ENCODE results near the gene SMAD3. TPM values are rescaled to one million over a fixed set of nuclear protein-coding genes. Genes with fewer than 3 reads are reported as not detected.
A peak's percentile ranks its signal among the peaks of the same experiment; 100 is the strongest.

The SMAD3 gene
- total RNA-seq, 2 experiments from 2014 or later, result 26.8 to 27.1 TPM

DNA sequence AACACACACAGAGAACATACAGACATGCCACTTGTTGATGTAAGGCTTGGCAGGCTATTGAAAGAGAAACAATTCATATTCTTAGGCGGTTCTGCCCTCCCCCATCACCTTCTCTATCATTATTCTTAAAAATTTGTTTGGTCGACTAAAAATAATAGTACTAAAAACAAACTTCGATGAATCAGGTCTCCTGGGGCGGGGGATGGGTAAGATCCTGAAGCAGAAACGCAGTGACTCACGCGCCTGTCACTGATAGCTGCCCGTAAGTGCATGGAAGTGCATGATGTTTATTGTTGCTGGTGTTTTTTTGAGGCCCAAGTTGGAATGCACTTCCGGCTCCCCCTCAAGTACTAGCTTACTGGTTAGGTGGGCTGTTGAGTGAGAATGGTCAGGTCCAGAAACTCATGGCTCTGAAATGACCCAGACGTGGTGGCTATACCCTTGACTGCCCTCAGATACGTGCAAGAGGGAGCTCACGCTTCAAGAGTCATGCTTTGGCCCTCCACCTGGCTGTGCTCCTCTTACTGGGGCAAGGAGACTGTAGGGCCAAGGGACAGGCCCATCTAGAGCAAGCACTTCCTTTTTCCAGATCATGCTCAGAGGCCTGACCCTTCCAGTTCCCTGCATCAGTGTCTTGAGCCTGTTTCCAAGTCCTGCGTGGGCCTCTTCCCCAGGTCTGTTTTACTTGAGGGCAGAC is 10.9 kb downstream of the SMAD3 start:
- ChIA-PET CTCF (interaction anchor here (1.0 kb wide), 1 partner anchor 12 kb away, joined by 3 read pairs; no protein-coding TSS in a partner anchor), POLR2A (interaction anchor here (0.9 to 3.8 kb wide), 4 partner anchors 9 to 61 kb away, joined by 3 to 13 read pairs (median 3); partner anchors contain the start of gene SMAD3)
- H3K36me3 Mint-ChIP-seq (ENCODE audit: low read depth), result peaks cover 52% of the 10 kb centered on the region
- no peaks in the 10 kb centered on the region for H3K9me3 Mint-ChIP-seq (ENCODE audit: insufficient read depth)
- no peak for DNase-seq
- no peaks in the 10 kb centered on the region for H3K27me3 Mint-ChIP-seq (ENCODE audit: low read depth)
- ATAC-seq, result no peak
- peak overlapping the region; percentile 22 for H3K27ac Mint-ChIP-seq
- H3K4me1 Mint-ChIP-seq (ENCODE audit: low read depth), result peaks cover 88% of the 10 kb centered on the region
- H3K4me3 Mint-ChIP-seq, result no peak overlapping the region

DNA sequence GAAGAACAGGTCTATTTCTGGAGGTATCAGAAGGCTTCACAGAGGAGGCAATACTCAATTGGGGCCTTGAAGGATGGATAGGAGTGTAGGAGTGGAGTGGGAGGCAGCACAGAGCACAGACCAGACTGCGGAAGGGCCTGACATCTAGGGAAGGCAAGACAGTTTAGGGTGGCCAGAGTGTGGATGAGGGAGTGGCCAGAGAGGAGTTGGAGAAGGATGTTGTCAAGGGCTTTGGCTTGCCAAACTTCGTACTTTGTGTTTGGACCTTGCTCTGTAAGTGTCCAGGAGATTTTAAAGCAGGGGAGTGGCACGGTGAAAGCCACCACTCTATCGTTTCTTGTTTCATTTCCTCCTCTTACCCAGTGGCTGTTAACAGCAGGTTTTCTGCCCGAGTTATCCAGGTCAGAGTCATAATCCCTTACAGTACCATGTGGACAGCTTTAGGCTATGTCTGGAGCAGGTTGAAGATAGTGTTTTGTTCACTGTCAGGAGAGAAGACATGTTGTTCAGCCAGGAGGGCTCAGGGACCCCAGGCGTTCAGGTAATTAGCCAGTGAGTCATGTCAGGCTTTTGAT is 12.3 kb downstream of the SMAD3 start:
- Mint-ChIP-seq H3K27me3 (ENCODE audit: low read depth) (no peaks in the 10 kb centered on the region), H3K9me3 (ENCODE audit: insufficient read depth) (no peaks in the 10 kb centered on the region), H3K27ac (no peak overlapping the region), H3K36me3 (ENCODE audit: low read depth) (peaks cover 58% of the 10 kb centered on the region), H3K4me1 (ENCODE audit: low read depth) (peaks cover 92% of the 10 kb centered on the region), H3K4me3 (no peak overlapping the region)
- no peak for DNase-seq
- ChIA-PET POLR2A (no interaction called here), CTCF (no interaction called here)
- no peak for ATAC-seq

DNA sequence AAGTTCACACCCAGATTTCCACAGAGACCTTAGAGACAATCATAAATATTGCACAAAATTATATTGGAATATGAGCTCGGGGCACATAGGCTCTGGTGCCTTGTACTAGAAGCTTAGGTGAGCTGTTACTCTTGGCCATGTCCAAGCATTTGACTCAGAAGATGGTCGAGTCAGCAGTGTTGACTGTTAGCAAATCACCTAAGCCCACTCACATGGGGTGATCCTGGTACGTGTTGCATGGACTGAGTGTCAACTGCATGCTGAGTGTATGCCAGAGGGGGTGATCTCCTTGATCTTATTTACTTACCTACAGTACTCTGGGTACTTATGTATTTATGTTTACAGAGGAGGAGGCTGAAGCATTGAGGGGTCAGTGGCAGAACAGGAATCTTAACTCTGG is 14.0 kb downstream of the SMAD3 start:
- ChIA-PET CTCF (interaction anchor here (1.1 to 4.5 kb wide), 3 partner anchors 10 to 82 kb away, joined by 3 to 33 read pairs (median 5); no protein-coding TSS in a partner anchor), POLR2A (interaction anchor here (4.0 to 10.1 kb wide), 2 partner anchors 9 to 22 kb away, joined by 19 to 124 read pairs; partner anchors contain the start of gene SMAD3)
- Mint-ChIP-seq H3K27me3 (ENCODE audit: low read depth) (no peaks in the 10 kb centered on the region), H3K4me3 (no peak overlapping the region), H3K27ac (no peak overlapping the region), H3K36me3 (ENCODE audit: low read depth) (peaks cover 61% of the 10 kb centered on the region), H3K4me1 (ENCODE audit: low read depth) (peaks cover 90% of the 10 kb centered on the region), H3K9me3 (ENCODE audit: insufficient read depth) (no peaks in the 10 kb centered on the region)
- no peak for DNase-seq
- no peak for ATAC-seq

DNA sequence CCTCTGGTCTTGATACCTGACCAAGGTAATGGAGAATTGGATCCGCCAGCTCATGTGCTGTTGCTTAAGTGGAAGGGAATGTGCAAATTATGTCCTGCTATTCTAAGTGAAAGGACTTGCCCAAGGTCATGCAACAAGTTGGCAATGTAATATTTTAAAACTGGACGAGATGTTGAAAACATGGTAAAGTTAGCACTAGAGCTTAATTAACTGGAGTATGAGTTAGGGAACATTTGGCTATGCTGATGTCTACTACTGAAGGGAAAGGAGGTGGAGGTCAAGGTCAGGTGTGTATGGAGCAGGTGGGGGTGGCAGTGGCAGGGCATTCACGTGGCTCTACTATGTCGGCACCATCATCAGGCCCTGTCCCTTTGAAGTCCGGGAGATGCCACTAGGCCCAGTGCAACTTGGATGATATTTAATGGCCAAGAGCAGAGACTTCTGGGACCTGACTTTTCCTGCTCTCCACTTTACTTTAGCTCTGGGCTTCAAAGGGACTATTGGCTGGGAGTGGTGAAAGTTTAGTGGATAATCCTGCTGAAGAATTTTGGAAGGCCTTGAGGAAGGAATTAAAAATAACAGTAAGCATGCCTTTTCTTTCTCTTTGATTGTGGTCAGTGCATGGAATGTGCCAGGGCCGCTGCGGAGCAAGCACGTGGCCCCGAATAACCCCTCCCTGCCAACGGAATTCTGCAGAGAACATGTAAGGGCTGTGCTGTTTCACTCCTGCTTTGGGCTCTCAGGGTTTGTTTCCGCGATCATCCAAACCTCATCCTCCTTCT is 14.9 kb downstream of the SMAD3 start:
- no peak for ATAC-seq
- POLR2A ChIA-PET, result interaction anchor here (4.0 to 10.1 kb wide), 2 partner anchors 10 to 21 kb away, joined by 19 to 124 read pairs; partner anchors contain the start of gene SMAD3

GRCh38 chr15:67080900-67081431 is 15.6 kb downstream of the SMAD3 start:
- DNase-seq (peak; percentile 49), ATAC-seq (no peak)
- Mint-ChIP-seq H3K27ac (peak overlapping the region; percentile 29), H3K4me1 (ENCODE audit: low read depth) (peaks cover 91% of the 10 kb centered on the region), H3K27me3 (ENCODE audit: low read depth) (no peaks in the 10 kb centered on the region), H3K9me3 (ENCODE audit: insufficient read depth) (no peaks in the 10 kb centered on the region), H3K4me3 (no peak overlapping the region), H3K36me3 (ENCODE audit: low read depth) (peaks cover 61% of the 10 kb centered on the region)
- ChIA-PET POLR2A (interaction anchor here (0.6 to 10.1 kb wide), 6 partner anchors 11 to 42 kb away, joined by 3 to 124 read pairs (median 4); partner anchors contain the start of gene SMAD3), CTCF (interaction anchor here (0.7 to 4.5 kb wide), 8 partner anchors 8 to 118 kb away, joined by 3 to 33 read pairs (median 4); no protein-coding TSS in a partner anchor)

More for the DNA sequence above, 14.9 kb downstream of the SMAD3 start:
- CTCF ChIA-PET, result interaction anchor here (0.7 to 4.5 kb wide), 7 partner anchors 8 to 118 kb away, joined by 3 to 33 read pairs (median 3); no protein-coding TSS in a partner anchor
- no peak overlapping the region for H3K4me3 Mint-ChIP-seq
- no peaks in the 10 kb centered on the region for H3K27me3 Mint-ChIP-seq (ENCODE audit: low read depth)
- DNase-seq, result no peak
- H3K36me3 Mint-ChIP-seq (ENCODE audit: low read depth), result peaks cover 61% of the 10 kb centered on the region
- peaks cover 90% of the 10 kb centered on the region for H3K4me1 Mint-ChIP-seq (ENCODE audit: low read depth)
- H3K9me3 Mint-ChIP-seq (ENCODE audit: insufficient read depth), result no peaks in the 10 kb centered on the region
- peak overlapping the region; percentile 26 for H3K27ac Mint-ChIP-seq

GRCh38 chr15:67082007-67082536 is 16.7 kb downstream of the SMAD3 start:
- ATAC-seq, result no peak

DNA sequence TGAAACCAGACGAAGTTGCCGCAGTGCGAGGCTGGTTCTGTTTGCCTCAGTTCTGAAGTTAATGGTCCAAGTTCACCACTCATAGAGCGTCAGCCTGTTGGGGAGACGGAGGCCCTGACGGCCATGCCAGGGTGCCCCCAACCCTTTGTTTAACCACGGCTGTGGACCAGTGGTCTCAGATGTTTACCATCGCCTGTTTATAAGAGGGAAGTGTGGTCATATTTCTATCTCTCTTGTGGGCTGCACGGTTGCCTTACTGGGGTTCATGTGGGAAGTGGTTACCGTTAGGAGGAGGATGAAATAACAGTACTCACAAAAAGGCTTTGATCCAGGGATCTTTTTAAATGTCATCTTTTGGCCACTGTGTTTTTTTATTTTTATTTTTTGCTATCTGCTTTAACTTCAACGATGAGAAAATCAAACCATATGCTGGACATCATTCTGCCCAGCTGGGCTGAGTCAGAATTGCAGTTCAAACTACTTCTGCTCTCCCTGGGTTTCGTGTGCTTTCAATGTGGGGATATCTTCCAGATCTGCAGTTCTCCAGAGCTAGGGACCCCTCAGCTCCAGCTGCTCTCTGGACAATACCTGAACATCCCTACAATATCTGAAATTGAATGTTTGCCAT is 17.8 kb downstream of the SMAD3 start:
- peak overlapping the region; percentile 53 for H3K4me3 Mint-ChIP-seq
- no peaks in the 10 kb centered on the region for H3K27me3 Mint-ChIP-seq (ENCODE audit: low read depth)
- peaks cover 93% of the 10 kb centered on the region for H3K4me1 Mint-ChIP-seq (ENCODE audit: low read depth)
- DNase-seq (peak; percentile 62), ATAC-seq (peak; percentile 20)
- ChIA-PET CTCF (interaction anchor here (1.2 to 4.5 kb wide), 7 partner anchors 11 to 41 kb away, joined by 3 to 33 read pairs (median 5); partner anchors contain the start of gene SMAD3), POLR2A (interaction anchor here (1.5 to 10.1 kb wide), 6 partner anchors 13 to 51 kb away, joined by 3 to 124 read pairs (median 12); partner anchors contain the start of gene SMAD3)
- peak overlapping the region; percentile 78 for H3K27ac Mint-ChIP-seq
- H3K9me3 Mint-ChIP-seq (ENCODE audit: insufficient read depth), result no peaks in the 10 kb centered on the region
- peaks cover 67% of the 10 kb centered on the region for H3K36me3 Mint-ChIP-seq (ENCODE audit: low read depth)

More at GRCh38 chr15:67082007-67082536, 16.7 kb downstream of the SMAD3 start:
- peak overlapping the region; percentile 7 for H3K4me3 Mint-ChIP-seq
- ChIA-PET POLR2A (interaction anchor here (0.9 to 10.1 kb wide), 7 partner anchors 9 to 52 kb away, joined by 3 to 124 read pairs (median 5); partner anchors contain the start of gene SMAD3), CTCF (interaction anchor here (1.0 to 4.5 kb wide), 5 partner anchors 10 to 60 kb away, joined by 3 to 33 read pairs (median 7); no protein-coding TSS in a partner anchor)
- H3K27me3 Mint-ChIP-seq (ENCODE audit: low read depth), result no peaks in the 10 kb centered on the region
- H3K27ac Mint-ChIP-seq, result peak overlapping the region; percentile 40
- H3K36me3 Mint-ChIP-seq (ENCODE audit: low read depth), result peaks cover 64% of the 10 kb centered on the region
- H3K9me3 Mint-ChIP-seq (ENCODE audit: insufficient read depth), result no peaks in the 10 kb centered on the region
- H3K4me1 Mint-ChIP-seq (ENCODE audit: low read depth), result peaks cover 91% of the 10 kb centered on the region
- peak; percentile 66 for DNase-seq

DNA sequence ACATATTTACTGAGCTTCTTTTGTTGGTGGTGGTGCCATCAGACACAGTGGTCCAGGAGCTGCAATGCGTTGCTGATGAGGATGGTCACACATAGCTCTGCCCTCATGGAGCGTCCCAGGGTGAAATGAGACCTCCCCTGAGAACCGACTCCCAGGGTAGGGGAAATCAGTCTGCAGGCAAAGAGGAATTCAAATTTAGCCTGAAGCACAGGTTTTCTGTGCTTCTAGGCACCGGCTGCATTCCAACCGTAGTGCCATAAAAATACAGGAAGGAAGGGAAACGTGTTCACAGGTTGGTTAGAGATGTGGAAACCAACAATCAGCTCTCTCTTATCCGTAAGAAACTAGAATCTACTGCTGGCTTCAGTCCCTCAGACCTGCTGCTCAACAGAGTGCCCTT is 19.2 kb downstream of the SMAD3 start:
- DNase-seq, result no peak
- Mint-ChIP-seq H3K27me3 (ENCODE audit: low read depth) (peaks cover 2% of the 10 kb centered on the region), H3K4me1 (ENCODE audit: low read depth) (peaks cover 98% of the 10 kb centered on the region), H3K4me3 (peak overlapping the region; percentile 49), H3K9me3 (ENCODE audit: insufficient read depth) (no peaks in the 10 kb centered on the region), H3K27ac (peak overlapping the region; percentile 73), H3K36me3 (ENCODE audit: low read depth) (peaks cover 66% of the 10 kb centered on the region)
- CTCF ChIA-PET, result interaction anchor here (0.8 to 2.2 kb wide), 7 partner anchors 10 to 42 kb away, joined by 3 to 15 read pairs (median 4); no protein-coding TSS in a partner anchor
- ATAC-seq, result no peak
- POLR2A ChIA-PET, result interaction anchor here (2.3 to 10.1 kb wide), 5 partner anchors 13 to 50 kb away, joined by 6 to 124 read pairs (median 13); partner anchors contain the start of gene SMAD3

DNA sequence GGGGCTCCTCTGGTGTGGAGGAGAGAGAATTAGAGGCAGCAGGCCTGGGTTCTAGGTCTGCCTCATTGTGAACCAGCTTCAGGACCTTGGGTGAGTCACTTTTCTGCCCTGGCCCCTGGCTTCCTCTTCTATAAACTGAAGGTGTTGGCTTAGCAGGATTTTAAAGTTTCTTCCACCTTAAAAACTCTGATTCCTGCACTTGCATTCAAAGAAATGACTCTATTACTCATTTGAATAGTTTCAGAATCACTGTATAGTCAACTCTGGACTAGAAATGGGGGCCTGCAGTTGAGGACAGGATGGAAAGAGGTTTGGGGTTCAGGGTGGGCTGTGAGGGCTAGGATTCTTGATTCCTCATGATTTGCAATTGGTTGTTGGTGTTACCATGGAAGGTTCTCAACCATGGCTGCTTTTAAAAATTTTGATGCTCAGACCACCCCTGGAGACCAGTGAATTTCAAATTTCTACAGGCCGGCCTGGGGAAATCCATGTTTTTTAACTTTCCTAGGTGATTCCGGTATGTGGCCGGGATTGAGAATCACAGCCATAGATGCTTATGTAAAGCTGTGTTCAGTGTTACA is 19.9 kb downstream of the SMAD3 start:
- ChIA-PET CTCF (interaction anchor here (1.2 to 2.2 kb wide), 5 partner anchors 12 to 39 kb away, joined by 3 to 15 read pairs (median 5); no protein-coding TSS in a partner anchor), POLR2A (interaction anchor here (0.8 to 10.1 kb wide), 6 partner anchors 9 to 49 kb away, joined by 3 to 124 read pairs (median 12); partner anchors contain the start of gene SMAD3)
- H3K4me3 Mint-ChIP-seq, result peak overlapping the region; percentile 49
- H3K9me3 Mint-ChIP-seq (ENCODE audit: insufficient read depth), result no peaks in the 10 kb centered on the region
- peaks cover 59% of the 10 kb centered on the region for H3K36me3 Mint-ChIP-seq (ENCODE audit: low read depth)
- H3K27ac Mint-ChIP-seq, result peak overlapping the region; percentile 74
- peak; percentile 46 for ATAC-seq
- peak; percentile 62 for DNase-seq
- peaks cover 2% of the 10 kb centered on the region for H3K27me3 Mint-ChIP-seq (ENCODE audit: low read depth)
- H3K4me1 Mint-ChIP-seq (ENCODE audit: low read depth), result peaks cover 98% of the 10 kb centered on the region

Data from activated CD8-positive, alpha-beta T cell treated with anti-CD3 and anti-CD28 coated beads, Interleukin-2, amount 10 ng/mL, durations not matched to agents 7 days and 5 days (primary cell).